HG02678 (cell line): Measurements from ENCODE around the gene WBP1.

Experiments used
- ATAC-seq: cut with Tn5 transposase; IDR thresholded peaks from one replicate; pipeline ENCODE4 v1.9.1; 2021; ENCODE audit warnings: mild to moderate bottlenecking, moderate library complexity; ENCODE audit not compliant: unreplicated experiment

Gene WBP1

GRCh38 chr2:74501335-74502071, 43.3 kb downstream of the WBP1 start:
- no peak for ATAC-seq

DNA sequence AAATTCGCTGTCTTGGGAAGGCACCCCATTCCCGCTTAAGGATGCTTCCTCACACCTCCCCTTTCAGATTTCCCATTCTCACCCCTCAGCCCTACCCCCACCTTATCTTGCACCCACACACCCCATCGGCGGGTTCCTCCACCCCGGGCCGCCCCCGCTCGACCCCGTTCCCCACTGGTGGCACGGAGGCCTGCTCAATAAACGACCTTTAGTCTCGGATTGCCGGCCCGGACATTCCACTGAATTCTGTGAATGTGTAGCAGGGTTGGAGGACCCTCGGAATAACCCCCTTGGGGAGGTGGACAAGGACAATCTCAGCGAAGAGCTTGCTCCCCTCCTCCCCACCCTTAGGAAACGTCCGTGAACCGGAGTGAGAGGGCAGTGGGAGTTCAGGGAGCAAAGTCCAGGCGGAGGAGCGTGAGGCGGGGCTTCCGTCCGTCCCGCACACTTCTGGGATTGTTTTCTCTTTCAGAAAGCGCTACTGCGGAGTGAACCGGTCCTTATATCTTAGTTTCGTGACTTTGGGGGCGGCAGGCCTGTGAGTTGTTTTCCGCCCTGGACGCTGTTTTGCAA, 44.0 kb downstream of the WBP1 start:
- no peak for ATAC-seq

DNA sequence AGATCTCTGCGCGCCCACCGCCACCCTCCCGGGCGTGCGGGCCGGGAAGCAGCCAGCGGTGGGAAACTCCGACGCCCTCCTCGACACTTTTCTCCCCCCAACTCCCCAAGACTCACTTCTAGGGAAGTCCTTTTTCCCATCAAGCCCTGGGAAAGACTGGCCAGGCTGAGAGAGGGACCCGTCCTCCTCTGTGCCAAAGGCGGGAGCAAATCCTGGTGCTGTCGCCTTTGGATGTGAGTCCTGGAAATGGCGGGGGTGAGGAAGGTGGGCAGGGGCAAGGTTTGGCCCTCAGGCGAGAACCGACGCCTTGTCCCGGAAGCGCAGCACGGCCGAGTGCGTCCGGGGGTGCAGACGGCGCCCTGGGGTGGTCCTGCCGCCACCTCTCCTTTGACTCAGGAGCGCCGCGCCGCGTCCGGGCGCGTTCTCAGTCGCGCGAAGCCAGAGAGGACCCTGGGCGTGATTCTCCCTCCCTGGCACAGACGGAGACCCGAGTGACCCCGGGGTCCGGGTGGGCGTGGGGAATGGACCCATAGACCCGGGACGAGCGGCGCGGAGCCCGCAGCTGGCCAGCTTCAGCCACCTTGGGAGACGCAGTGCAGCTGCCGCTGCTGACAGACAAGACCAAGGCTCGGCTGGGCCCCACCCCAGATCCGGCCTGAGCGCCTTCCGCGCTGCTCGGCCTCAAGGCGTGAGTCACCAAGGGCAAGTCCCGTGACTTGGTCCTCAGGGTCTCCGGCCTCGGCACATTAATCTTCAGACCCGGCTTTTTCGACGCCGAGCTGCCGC, 44.7 kb downstream of the WBP1 start:
- peak; percentile 35 for ATAC-seq

- ATAC-seq: no peak
These were observed 45.6 kb downstream of the WBP1 start for GRCh38 chr2:74503506-74504475.

DNA sequence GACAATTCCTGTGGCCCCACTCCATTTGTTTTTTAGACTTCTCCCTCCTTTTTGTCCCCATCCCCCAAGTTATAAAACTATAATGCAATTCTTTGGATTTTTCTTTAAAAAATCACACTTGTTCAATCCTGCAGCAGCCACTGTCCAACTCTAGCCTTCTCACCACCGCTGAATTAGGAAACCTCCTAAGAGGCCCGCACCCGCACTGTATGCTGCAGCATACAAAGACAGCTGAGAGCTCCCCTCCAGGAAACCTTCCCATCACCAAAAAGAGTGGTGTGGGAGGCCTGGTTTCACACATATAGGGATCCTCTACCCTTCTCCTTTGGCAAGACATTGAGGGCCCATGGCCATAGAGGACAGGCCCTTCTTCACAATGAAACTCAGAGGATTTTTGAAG, 46.4 kb downstream of the WBP1 start:
- no peak for ATAC-seq

DNA sequence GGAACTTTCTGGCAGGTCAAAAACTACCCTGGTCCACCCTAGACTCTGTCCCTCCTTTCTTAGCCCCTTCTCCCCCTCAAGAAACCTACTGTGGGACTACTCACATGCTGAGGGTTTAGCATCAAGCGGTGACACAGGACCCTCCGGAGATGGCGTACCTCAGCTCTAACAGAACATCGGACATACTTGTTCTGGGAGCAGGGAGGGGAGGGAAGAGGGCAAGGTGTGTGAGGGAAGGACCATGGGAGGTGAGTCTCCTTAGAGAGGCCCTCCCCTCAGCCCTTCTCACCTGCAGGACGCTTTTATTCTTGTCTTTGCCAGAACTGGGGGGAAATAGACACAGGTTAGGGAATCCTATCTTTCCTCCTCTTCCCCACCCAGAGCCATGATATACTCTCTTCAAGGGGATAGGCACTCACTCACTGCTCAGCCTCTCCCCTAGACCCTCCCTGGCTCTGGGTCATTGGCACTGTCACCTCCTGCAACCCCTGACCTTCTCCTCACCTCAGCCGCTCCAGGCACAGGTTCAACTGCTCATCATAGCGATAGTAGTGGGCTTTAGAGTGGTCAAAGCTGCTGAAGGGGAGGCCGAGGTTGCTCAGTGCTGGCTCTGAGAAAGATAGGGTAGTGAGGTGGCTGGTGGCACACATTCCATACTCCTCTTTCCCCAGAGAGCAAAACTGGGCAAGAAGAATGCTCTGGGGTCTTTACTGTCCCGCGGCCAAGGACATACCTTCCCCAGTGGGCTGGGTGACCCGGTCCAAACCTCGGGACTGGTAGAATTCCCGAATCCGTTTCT, 47.4 kb downstream of the WBP1 start:
- no peak for ATAC-seq

DNA sequence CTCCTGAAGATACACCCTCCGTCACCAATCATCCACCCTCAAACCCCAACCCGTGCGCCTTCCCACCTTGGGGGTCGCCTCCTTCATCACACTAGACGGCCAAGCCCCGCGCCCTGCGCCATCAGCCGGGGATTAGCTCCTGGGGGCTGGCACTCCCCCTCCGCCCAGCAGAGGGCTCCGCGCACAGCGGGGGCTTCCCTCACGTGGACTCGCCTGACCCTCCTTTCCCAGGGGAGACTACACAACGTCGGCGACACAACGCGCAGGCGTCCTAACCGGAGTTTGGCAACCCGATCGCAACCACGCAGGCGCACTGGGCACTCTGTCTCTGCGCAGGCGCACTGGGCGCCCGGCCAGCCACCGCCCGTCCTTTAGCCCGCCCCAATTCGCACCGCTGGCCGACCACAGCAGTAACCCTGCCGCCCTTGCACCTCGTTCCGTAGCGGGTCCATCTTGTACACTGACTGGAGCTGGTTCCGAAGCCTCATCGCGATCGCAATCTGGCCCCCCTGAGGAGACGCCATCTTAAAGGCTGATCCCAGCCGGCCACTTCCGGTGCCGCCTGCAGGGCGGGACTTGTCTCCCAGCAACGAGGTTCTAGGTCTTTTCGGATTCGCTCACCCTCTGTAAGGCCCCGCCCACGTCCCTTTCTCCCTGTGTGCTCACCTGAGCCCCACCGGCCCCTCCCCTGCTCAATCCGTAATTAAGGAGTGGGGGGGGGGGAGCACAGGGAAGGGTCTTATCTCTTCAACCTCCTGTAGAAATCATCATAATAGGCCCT, 49.1 kb downstream of the WBP1 start, which contains the start of gene PCGF1:
TSS of gene PCGF1 (minus strand) at position 551 of the 781 bp plus-strand sequence. CDS start at position 524, 27 bp downstream.
- ATAC-seq: peak; percentile 89

GRCh38 chr2:74507926-74508520, 49.8 kb downstream of the WBP1 start:
- ATAC-seq: no peak

DNA sequence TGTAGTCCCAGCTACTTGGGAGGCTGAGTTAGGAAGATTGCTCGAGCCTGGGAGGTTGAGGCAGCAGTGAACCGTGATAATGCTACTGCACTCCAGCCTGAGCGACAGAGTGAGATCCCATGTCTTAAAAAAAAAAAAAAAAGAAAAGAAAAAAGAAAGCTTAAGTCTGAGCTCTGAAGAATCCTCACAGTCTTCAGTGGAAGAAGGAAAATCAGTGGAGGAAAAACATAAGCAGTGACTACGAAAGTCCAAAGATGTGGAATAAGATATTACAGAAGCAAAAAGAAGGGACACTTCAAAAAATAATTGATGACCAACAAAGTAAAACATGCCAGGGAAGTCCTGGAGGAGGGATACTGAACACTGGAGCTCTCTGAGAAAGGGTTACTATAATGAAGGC, 52.0 kb downstream of the WBP1 start:
- no peak for ATAC-seq
